GM23338 (cell line): ENCODE measurements around the gene DELE1. TPM values are rescaled to one million over a fixed set of nuclear protein-coding genes. Genes with fewer than 3 reads are reported as not detected.

Experiments used
- ATAC-seq: fragments of 200-7000 bp; cut with Tn5 transposase; 3 replicates; pipeline ENCODE4 v1.9.1; 2020
- DNase-seq: peaks from one replicate; pipeline ENCODE4 v3.0.0-alpha.2; 2015; ENCODE audit warnings: low spot score
- H2AFZ ChIP-seq: fragments of 200-600 bp; sonication (generic); 2 replicates; pipeline ENCODE4 v1.8.0; 2016; ENCODE audit warnings: antibody characterized with exemption, mild to moderate bottlenecking, moderate library complexity
- H3F3A ChIP-seq: fragments of 200-600 bp; sonication (generic); replicated peaks from 2 replicates; pipeline ENCODE4 v1.8.0; 2017; ENCODE audit warnings: antibody characterized with exemption, mixed run types, low read depth
- H3K27ac ChIP-seq: fragments of 200-600 bp; sonication (generic); 2 replicates; pipeline ENCODE4 v1.6.1; 2016; ENCODE audit warnings: low read depth
- H3K27me3 ChIP-seq: fragments of 200-600 bp; sonication (generic); 2 replicates; pipeline ENCODE4 v1.8.0; 2016; ENCODE audit warnings: mild to moderate bottlenecking, mixed run types, moderate library complexity; ENCODE audit not compliant: insufficient read depth
- H3K36me3 ChIP-seq: fragments of 200-600 bp; sonication (generic); 2 replicates; pipeline ENCODE4 v1.8.0; 2016; ENCODE audit warnings: mild to moderate bottlenecking; ENCODE audit not compliant: insufficient read depth
- H3K4me1 ChIP-seq: fragments of 200-600 bp; sonication (generic); 2 replicates; pipeline ENCODE4 v1.8.0; 2016; ENCODE audit warnings: mild to moderate bottlenecking, moderate library complexity; ENCODE audit not compliant: insufficient read depth
- H3K4me2 ChIP-seq: fragments of 200-600 bp; sonication (generic); 2 replicates; pipeline ENCODE4 v1.7.1; 2017; ENCODE audit warnings: mixed run types
- H3K4me3 ChIP-seq: fragments of 200-600 bp; sonication (generic); 2 replicates; pipeline ENCODE4 v1.6.1; 2016; ENCODE audit warnings: mixed run types
- H3K79me2 ChIP-seq: fragments of 200-600 bp; sonication (generic); replicated peaks from 2 replicates; pipeline ENCODE4 v1.8.0; 2017; ENCODE audit warnings: mild to moderate bottlenecking; ENCODE audit not compliant: insufficient read depth
- H3K9me2 ChIP-seq: fragments of 200-600 bp; sonication (generic); 2 replicates; pipeline ENCODE4 v1.8.0; 2017; ENCODE audit not compliant: insufficient read depth
- H4K20me1 ChIP-seq: fragments of 200-600 bp; sonication (generic); replicated peaks from 2 replicates; pipeline ENCODE4 v1.8.0; 2017; ENCODE audit warnings: mild to moderate bottlenecking; ENCODE audit not compliant: insufficient read depth
- H3K27ac Mint-ChIP-seq: 2 replicates; pipeline ENCODE4 v1.8.0; 2020; ENCODE audit warnings: inconsistent platforms, mild to moderate bottlenecking, moderate library complexity, mixed read lengths
- H3K27me3 Mint-ChIP-seq: 3 replicates; pipeline ENCODE4 v1.8.0; 2022; ENCODE audit warnings: low read depth, mild to moderate bottlenecking, moderate library complexity, mixed read lengths, inconsistent platforms; ENCODE audit not compliant: insufficient read depth, poor library complexity
- H3K36me3 Mint-ChIP-seq: 3 replicates; pipeline ENCODE4 v1.8.0; 2021; ENCODE audit warnings: low read depth, mild to moderate bottlenecking, inconsistent platforms, moderate library complexity, mixed read lengths
- H3K4me1 Mint-ChIP-seq: 3 replicates; pipeline ENCODE4 v1.8.0; 2020; ENCODE audit warnings: mild to moderate bottlenecking, inconsistent platforms, mixed read lengths
- H3K4me3 Mint-ChIP-seq: 3 replicates; pipeline ENCODE4 v1.8.0; 2021; ENCODE audit warnings: moderate library complexity, mild to moderate bottlenecking, inconsistent platforms, mixed read lengths
- H3K9me3 Mint-ChIP-seq: 3 replicates; pipeline ENCODE4 v1.8.0; 2020; ENCODE audit warnings: moderate library complexity, mild to moderate bottlenecking, inconsistent platforms, mixed read lengths
- CREB1 ChIP-seq: fragments of 250-450 bp; sonication (Bioruptor Pico); IDR thresholded peaks from 2 replicates; pipeline ENCODE4 v1.5.0; 2020; ENCODE audit warnings: low read depth, mild to moderate bottlenecking, moderate library complexity
- CTCF ChIP-seq, 2 experiments: fragments of 200-600 bp in 1 of 2; sonication (generic) in 1 of 2; conservative IDR thresholded peaks; 2 replicates each; pipeline versions ENCODE4 v1.5.1 to v1.6.1; 2016 to 2017; ENCODE audit warnings: antibody characterized with exemption in 2 of 2, low read depth in 2 of 2, mild to moderate bottlenecking in 2 of 2, moderate library complexity in 1 of 2
- EZH2phosphoT487 ChIP-seq: fragments of 200-600 bp; sonication (generic); IDR thresholded peaks from one replicate; pipeline ENCODE4 v1.8.1; 2018; ENCODE audit warnings: antibody characterized with exemption; ENCODE audit not compliant: unreplicated experiment
- JUNB ChIP-seq: IDR thresholded peaks from one replicate; pipeline ENCODE4 v1.6.1; 2016; ENCODE audit warnings: antibody characterized with exemption; ENCODE audit not compliant: unreplicated experiment
- POLR2AphosphoS5 ChIP-seq: IDR thresholded peaks from 2 replicates; pipeline ENCODE4 v1.6.1; 2016; ENCODE audit warnings: antibody characterized with exemption, low read depth
- REST ChIP-seq: IDR thresholded peaks from one replicate; pipeline ENCODE4 v1.6.1; 2018; ENCODE audit warnings: antibody characterized with exemption; ENCODE audit not compliant: unreplicated experiment
- ZNF114 ChIP-seq: fragments of 250-450 bp; sonication (Bioruptor Pico); IDR thresholded peaks from 2 replicates; pipeline ENCODE4 v1.5.0; 2020; ENCODE audit warnings: mild to moderate bottlenecking, moderate library complexity
- ZNF331 ChIP-seq: fragments of 250-450 bp; sonication (Bioruptor Pico); IDR thresholded peaks from 2 replicates; pipeline ENCODE4 v1.5.0; 2020; ENCODE audit warnings: low read depth, mild to moderate bottlenecking, moderate library complexity
- ZNF462 ChIP-seq: fragments of 250-450 bp; sonication (Bioruptor Pico); IDR thresholded peaks from 2 replicates; pipeline ENCODE4 v1.5.0; 2020; ENCODE audit warnings: mild to moderate bottlenecking, moderate library complexity
- polyA plus RNA-seq: library from polyadenylated mRNA; unstranded; fragments of >200 nt; fragmentation: Nextera tagmentation; extraction: Ambion mirVana; gene quantifications from 2 replicates; pipeline ENCODE4 v1.2.1, GENCODE V29; 2016
- total RNA-seq: library from RNA; depleted of rRNA; stranded (reverse); fragments of >200 nt; shearing (Covaris generic); gene quantifications from 2 replicates; pipeline ENCODE4 v1.2.3, GENCODE V29; 2014

Gene DELE1
- total and polyA plus RNA-seq, 2 experiments from 2014 or later: 26.9 to 62.2 TPM

GRCh38 chr5:141897425-141897824 is 26.2 kb upstream of the DELE1 start:
- no peak overlapping the region for H3K4me3 Mint-ChIP-seq
- no peaks in the 10 kb centered on the region for H3K27me3 ChIP-seq
- no peaks in the 10 kb centered on the region for H3K27me3 Mint-ChIP-seq
- H2AFZ ChIP-seq: no peak overlapping the region
- peaks cover 2% of the 10 kb centered on the region; the same call in 1 of the 3 replicates for H3K9me3 Mint-ChIP-seq
- no peaks in the 10 kb centered on the region for H3K9me2 ChIP-seq
- no peak overlapping the region for H3K27ac Mint-ChIP-seq
- ATAC-seq (no peak), DNase-seq (no peak)
- no peaks in the 10 kb centered on the region for H4K20me1 ChIP-seq
- peaks cover 3% of the 10 kb centered on the region; the same call in 1 of the 3 replicates for H3K36me3 Mint-ChIP-seq
- H3K4me2 ChIP-seq: no peak overlapping the region
- H3F3A ChIP-seq: no peaks in the 10 kb centered on the region
- peaks cover 6% of the 10 kb centered on the region; the same call in 1 of the 3 replicates for H3K4me1 Mint-ChIP-seq
- H3K36me3 ChIP-seq: no peaks in the 10 kb centered on the region
- TF ChIP-seq JUNB: no peak
- TF ChIP-seq ZNF462 (CRISPR knock-in tag): no peak
- TF ChIP-seq ZNF331 (CRISPR knock-in tag): no peak
- no peak for TF ChIP-seq EZH2phosphoT487
- no peak for TF ChIP-seq CREB1 (CRISPR knock-in tag)
- no peak for TF ChIP-seq ZNF114 (CRISPR knock-in tag)
- TF ChIP-seq CTCF (conservative IDR thresholded peaks at IDR 0.05; ENCODE audit: low read depth in 2 of 2): no peak
- TF ChIP-seq REST: no peak
- no peak for TF ChIP-seq POLR2AphosphoS5
- no peak overlapping the region for H3K4me3 ChIP-seq
- no peak overlapping the region for H3K27ac ChIP-seq
- H3K79me2 ChIP-seq: no peaks in the 10 kb centered on the region
- H3K4me1 ChIP-seq: peaks cover 3% of the 10 kb centered on the region; the same call in 1 of the 2 replicates
